Left lobe of liver (tissue), 2 donors: ENCODE data around the gene LRGUK. TPM values are rescaled to one million over a fixed set of nuclear protein-coding genes. Genes with fewer than 3 reads are reported as not detected.
A peak's percentile ranks its signal among the peaks of the same experiment; 100 is the strongest.

Experiments
- ATAC-seq: fragments of 200-7000 bp; cut with Tn5 transposase; one replicate; pipeline ENCODE4 v1.9.1; 2020; ENCODE audit warnings: mild to moderate bottlenecking, moderate library complexity
- DNase-seq: peaks from one replicate; pipeline ENCODE4 v3.0.0-alpha.2; 2020; ENCODE audit warnings: low spot score
- total RNA-seq: library from RNA; stranded (reverse); gene quantifications from one replicate; pipeline ENCODE4 v1.2.1, GENCODE V29; 2021
- donor health status: DM: no; HTN: no; CAD: no; lungs with moderate emphysema.
- donor health status: DM: no; HTN: yes; CAD: no.

Gene LRGUK
- total RNA-seq, 1 donor from 2014 or later: 0.15 TPM

- ATAC-seq (no peak), DNase-seq (no peak)
Measured at GRCh38 chr7:134180376-134180775, 53.2 kb downstream of the LRGUK start.

- ATAC-seq (no peak), DNase-seq (no peak)
Measured at GRCh38 chr7:134182078-134182477, 54.9 kb downstream of the LRGUK start.

- DNase-seq (no peak), ATAC-seq (no peak)
Measured at GRCh38 chr7:134184767-134185166, 57.6 kb downstream of the LRGUK start.

- ATAC-seq (no peak), DNase-seq (no peak)
Measured at GRCh38 chr7:134186027-134186426, 58.9 kb downstream of the LRGUK start.

GRCh38 chr7:134186801-134187200, 59.7 kb downstream of the LRGUK start:
- ATAC-seq: no peak
- DNase-seq: no peak

- no peak for DNase-seq
- ATAC-seq: no peak
Measured at GRCh38 chr7:134187893-134188292, 60.8 kb downstream of the LRGUK start.

GRCh38 chr7:134188311-134188710, 61.2 kb downstream of the LRGUK start:
- DNase-seq: no peak
- ATAC-seq: no peak

- ATAC-seq (peak; percentile 66), DNase-seq (no peak)
Measured at GRCh38 chr7:134189559-134189958, 62.4 kb downstream of the LRGUK start.

- DNase-seq (no peak), ATAC-seq (no peak)
Measured at GRCh38 chr7:134191876-134192275, 64.7 kb downstream of the LRGUK start.

- ATAC-seq (no peak), DNase-seq (no peak)
Measured at GRCh38 chr7:134193240-134193639, 66.1 kb downstream of the LRGUK start.

- ATAC-seq (no peak), DNase-seq (no peak)
Measured at GRCh38 chr7:134195252-134195651, 68.1 kb downstream of the LRGUK start.

GRCh38 chr7:134196439-134196838, 69.3 kb downstream of the LRGUK start:
- no peak for ATAC-seq
- DNase-seq: no peak

GRCh38 chr7:134197345-134197744, 70.2 kb downstream of the LRGUK start:
- no peak for DNase-seq
- ATAC-seq: no peak

GRCh38 chr7:134200970-134201369, 73.8 kb downstream of the LRGUK start:
- no peak for DNase-seq

GRCh38 chr7:134201569-134202261, 74.6 kb downstream of the LRGUK start:
- ATAC-seq (no peak), DNase-seq (no peak)

More at GRCh38 chr7:134200970-134201369, 73.8 kb downstream of the LRGUK start:
- no peak for ATAC-seq

- ATAC-seq (peak; percentile 83), DNase-seq (no peak)
Measured at GRCh38 chr7:134203186-134203889, 76.2 kb downstream of the LRGUK start.

- DNase-seq (no peak), ATAC-seq (no peak)
Measured at GRCh38 chr7:134209322-134210015, 82.3 kb downstream of the LRGUK start.

- DNase-seq (no peak), ATAC-seq (no peak)
Measured at GRCh38 chr7:134210227-134210626, 83.1 kb downstream of the LRGUK start.

- no peak for DNase-seq
- ATAC-seq: no peak
Measured at GRCh38 chr7:134210976-134211663, 84.0 kb downstream of the LRGUK start.

- DNase-seq: no peak
- ATAC-seq: no peak
Measured at GRCh38 chr7:134211817-134212216, 84.7 kb downstream of the LRGUK start.
